DLD1 (cell line): ENCODE measurements around the gene DACH1.

Source experiments
- in situ Hi-C: cut with HindIII; loops from 2 replicates; pipeline ENCODE4 v1.10.0; 2017; ENCODE audit warnings: low sequenced_read_pairs

The DACH1 gene

GRCh38 chr13:71632721-71633120 lies 234.3 kb downstream of the DACH1 start:
- in situ Hi-C loops, result no loop called here

DNA sequence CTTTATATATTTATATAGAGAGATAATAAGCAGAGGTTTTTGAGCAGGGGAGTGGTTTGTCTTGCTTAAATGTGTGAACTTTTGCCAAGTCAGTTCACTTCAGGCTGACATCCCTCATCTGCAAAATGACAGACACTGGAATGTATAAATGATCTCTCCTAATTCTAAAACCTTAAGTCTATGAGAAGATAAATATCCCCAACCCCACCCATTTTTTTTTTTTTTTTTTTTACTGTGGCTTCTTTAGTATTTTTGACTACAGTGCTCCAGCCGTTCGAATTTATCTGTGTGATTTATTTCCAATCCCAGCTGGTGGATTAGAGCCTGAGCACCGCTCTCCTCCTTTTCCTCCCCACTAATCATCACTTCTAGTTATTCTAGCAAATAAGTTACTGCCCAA lies 234.8 kb downstream of the DACH1 start:
- in situ Hi-C loops, result no loop called here

- in situ Hi-C loops, result no loop called here
Observed at GRCh38 chr13:71629167-71629566, 237.8 kb downstream of the DACH1 start.

GRCh38 chr13:71626421-71627117 lies 240.4 kb downstream of the DACH1 start:
- in situ Hi-C loops, result no loop called here

DNA sequence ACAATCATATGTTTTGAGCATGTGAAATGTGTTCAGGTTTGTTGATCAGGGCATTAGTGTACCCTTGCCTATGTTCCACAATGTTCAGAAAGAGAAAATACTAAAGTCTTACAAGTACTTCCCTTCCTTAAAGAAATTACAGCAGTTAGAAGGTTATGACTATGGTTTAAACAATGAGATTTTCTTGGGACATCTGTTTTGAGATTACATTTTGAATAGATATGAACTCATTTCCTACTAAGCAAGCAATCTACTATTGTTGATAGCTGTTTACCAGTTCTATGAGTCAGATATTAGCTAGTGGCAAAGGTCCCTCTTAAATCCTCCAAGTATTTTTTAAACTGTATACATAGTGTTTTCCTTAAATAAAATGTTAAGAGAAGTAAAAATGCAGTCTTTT lies 241.3 kb downstream of the DACH1 start:
- in situ Hi-C loops, result no loop called here

- in situ Hi-C loops, result no loop called here
Observed at GRCh38 chr13:71624653-71625600, 242.1 kb downstream of the DACH1 start.

DNA sequence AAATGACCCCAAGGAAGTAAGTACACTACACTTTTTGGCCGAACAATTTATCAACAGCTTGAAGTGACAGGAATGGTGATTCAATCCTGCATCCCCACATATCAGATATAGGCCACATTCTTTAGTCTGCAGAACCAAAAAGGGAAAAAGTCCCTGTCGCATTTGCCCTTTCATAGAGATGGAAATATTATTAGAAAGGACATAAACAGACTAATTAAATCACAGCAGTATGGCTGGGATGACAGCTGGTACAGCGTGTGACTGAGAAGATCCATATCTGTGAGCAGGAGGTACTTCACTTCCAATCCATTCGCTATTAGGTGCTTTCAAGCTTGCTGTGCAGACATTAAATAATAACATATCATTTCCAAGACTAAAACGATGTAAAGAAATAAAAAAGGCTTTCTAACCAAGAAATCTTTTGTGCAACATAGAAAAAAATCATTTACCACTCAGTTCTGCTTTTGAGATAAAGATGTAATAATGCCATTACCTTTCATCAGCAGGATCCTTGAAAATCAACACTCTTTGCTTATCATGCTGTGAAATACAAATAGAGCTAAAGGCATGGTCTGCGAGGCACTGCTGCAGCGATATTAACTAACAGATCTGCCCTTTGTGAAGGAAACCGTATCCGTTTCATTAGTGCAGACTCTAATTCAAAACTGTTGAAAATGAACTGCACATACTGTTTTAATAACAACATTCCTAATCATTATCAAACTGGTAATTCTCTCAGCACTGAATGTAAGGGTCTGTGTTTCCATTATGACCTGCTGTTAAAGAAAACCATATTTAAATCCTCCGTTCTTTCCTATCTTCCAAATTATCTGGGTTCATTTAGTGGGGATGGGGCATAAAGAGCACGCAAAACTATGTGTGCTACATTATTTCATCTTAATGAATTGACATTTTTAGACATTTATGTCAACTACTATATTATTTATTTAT lies 245.6 kb downstream of the DACH1 start:
- in situ Hi-C loops, result no loop called here

- in situ Hi-C loops, result no loop called here
Observed at GRCh38 chr13:71619096-71619495, 247.9 kb downstream of the DACH1 start.

DNA sequence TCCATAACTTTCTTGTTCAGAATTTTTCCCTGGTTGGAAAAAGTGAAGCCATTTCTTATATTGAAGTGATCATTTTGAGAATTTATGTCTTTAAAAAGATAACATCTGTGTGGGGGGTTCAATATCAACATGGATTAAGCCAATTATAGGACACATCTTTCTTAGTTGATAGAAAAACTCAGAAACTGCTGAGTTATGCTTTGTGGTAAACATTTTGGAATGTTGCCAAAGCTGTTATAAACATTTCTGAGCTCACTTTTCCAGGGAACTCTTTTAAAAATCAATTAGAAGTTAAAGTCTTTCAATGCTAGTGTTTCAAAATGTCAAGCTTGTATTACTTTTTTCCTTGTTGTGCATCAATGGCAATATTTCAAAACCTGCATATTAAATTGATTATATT lies 248.8 kb downstream of the DACH1 start:
- in situ Hi-C loops, result no loop called here

GRCh38 chr13:71617265-71617664 lies 249.7 kb downstream of the DACH1 start:
- in situ Hi-C loops, result no loop called here

- in situ Hi-C loops, result no loop called here
Observed at GRCh38 chr13:71613066-71613745, 253.8 kb downstream of the DACH1 start.

- in situ Hi-C loops, result no loop called here
Observed at GRCh38 chr13:71611292-71611691, 255.7 kb downstream of the DACH1 start.

GRCh38 chr13:71610876-71611275 lies 256.1 kb downstream of the DACH1 start:
- in situ Hi-C loops, result no loop called here

GRCh38 chr13:71609271-71609670 lies 257.7 kb downstream of the DACH1 start:
- in situ Hi-C loops, result no loop called here

- in situ Hi-C loops, result no loop called here
Observed at GRCh38 chr13:71607575-71607974, 259.4 kb downstream of the DACH1 start.

DNA sequence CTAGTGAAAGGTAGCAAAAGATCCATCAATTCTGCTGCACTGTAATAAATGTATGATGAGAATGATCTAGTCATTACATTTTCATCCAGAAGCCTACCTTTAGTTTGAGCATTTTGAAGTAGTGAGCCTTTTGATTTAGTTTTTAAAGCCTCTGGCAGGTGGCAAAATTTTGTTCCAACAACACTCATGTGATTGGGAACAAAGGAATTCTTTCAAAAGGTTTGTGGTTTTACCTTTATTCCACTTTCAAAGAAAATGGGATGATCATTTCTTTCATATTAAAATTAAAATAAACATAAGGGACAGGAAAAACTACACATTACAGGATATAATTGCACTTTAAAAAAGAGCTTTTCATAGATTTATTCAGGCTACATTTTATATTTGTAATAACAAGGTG lies 260.2 kb downstream of the DACH1 start:
- in situ Hi-C loops, result no loop called here

- in situ Hi-C loops, result no loop called here
Observed at GRCh38 chr13:71605744-71606143, 261.3 kb downstream of the DACH1 start.

DNA sequence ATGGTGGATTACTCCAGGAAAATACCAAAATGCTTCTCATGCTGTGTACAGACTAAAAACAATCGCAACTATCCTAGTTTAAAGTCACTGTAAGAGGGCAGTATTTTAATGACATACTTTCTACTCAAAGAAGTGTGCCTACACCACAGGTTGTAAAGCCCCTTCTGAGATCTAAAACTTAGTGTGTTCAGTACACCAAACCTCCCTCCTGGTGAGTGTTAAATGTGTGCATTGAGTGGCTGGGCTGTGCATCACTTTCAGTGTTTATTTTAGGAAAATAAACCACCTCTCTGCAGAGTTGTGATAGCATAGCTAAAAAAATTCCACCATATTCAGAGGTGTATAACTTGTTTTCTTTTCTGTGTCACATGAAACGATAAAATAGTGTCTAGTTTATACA lies 263.7 kb downstream of the DACH1 start:
- in situ Hi-C loops, result no loop called here

DNA sequence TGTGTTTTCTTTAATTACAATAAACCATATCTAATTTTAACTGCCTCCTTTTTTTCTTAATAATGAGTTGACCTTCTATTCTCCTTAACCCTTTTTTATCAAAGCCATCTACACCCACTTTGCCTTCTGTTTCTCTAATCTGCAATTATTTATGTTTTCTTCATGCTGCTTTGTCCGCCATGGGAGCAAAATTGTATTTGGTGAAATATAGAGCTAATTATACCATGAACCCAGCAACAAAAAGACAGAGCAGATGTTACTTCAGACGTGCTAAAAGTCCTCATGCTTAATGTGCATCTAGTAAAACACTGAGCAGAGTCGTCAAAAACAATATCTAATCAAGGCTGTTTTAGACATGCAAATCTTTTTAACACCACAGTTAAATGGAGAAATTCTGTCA lies 264.7 kb downstream of the DACH1 start:
- in situ Hi-C loops, result no loop called here

GRCh38 chr13:71597150-71597549 lies 269.9 kb downstream of the DACH1 start:
- in situ Hi-C loops, result no loop called here
